Parathyroid adenoma (tissue), 2 donors: ENCODE results near the gene KCNK10.

ENCODE experiments used
- H2AFZ ChIP-seq: fragments of 300-600 bp; sonication (generic); one replicate; pipeline ENCODE4 v1.7.0; 2017; ENCODE audit warnings: antibody characterized with exemption, mild to moderate bottlenecking
- H3K27ac ChIP-seq: fragments of 300-600 bp; sonication (generic); one replicate; pipeline ENCODE4 v1.7.0; 2017
- H3K27me3 ChIP-seq: fragments of 300-600 bp; sonication (generic); one replicate; pipeline ENCODE4 v1.7.0; 2017; ENCODE audit warnings: low read length; ENCODE audit not compliant: control insufficient read depth, insufficient read depth
- H3K36me3 ChIP-seq: fragments of 300-600 bp; sonication (generic); one replicate; pipeline ENCODE4 v1.7.0; 2017; ENCODE audit warnings: low read length; ENCODE audit not compliant: control insufficient read depth, insufficient read depth
- H3K4me1 ChIP-seq: fragments of 300-600 bp; sonication (generic); one replicate; pipeline ENCODE4 v1.7.0; 2017; ENCODE audit warnings: control low read depth
- H3K4me2 ChIP-seq: fragments of 300-600 bp; sonication (generic); one replicate; pipeline ENCODE4 v1.7.0; 2017; ENCODE audit warnings: low read length
- H3K4me3 ChIP-seq: fragments of 300-600 bp; sonication (generic); one replicate; pipeline ENCODE4 v1.7.0; 2017; ENCODE audit warnings: low read depth, low read length
- H3K79me2 ChIP-seq: fragments of 300-600 bp; sonication (generic); one replicate; pipeline ENCODE4 v1.7.0; 2017; ENCODE audit warnings: control low read depth
- H3K9ac ChIP-seq: fragments of 300-600 bp; sonication (generic); one replicate; pipeline ENCODE4 v1.7.0; 2017; ENCODE audit warnings: mild to moderate bottlenecking
- H3K9me3 ChIP-seq: fragments of 300-600 bp; sonication (generic); one replicate; pipeline ENCODE4 v1.7.0; 2017; ENCODE audit warnings: low read length; ENCODE audit not compliant: control insufficient read depth
- TF ChIP-seq, protein P1 (sequence below): fragments of 300-600 bp; sonication (generic); IDR thresholded peaks from one replicate; pipeline ENCODE4 v1.7.0; 2017; ENCODE audit warnings: antibody characterized with exemption, mild to moderate bottlenecking
- donor health status: primary hyperparathyroidism.

Gene KCNK10

DNA sequence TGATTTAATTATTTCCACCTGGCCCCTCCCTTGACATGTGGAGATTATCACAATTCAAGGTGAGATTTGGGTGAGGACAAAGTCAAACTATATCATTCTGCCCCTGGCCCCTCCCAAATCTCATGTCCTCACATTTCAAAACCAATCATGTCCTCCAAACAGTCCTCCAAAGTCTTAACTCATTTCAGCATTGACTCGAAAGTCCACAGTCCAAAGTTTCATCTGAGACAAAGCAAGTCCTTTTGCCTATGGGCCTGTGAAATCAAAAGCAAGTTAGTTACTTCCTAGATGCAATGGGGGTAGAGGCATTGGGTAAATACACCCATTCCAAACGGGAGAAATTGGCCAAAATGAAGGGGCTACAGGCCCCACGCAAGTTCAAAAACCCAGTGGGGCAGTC is 31.3 kb upstream of the KCNK10 start:
- TF ChIP-seq, protein P1, sequence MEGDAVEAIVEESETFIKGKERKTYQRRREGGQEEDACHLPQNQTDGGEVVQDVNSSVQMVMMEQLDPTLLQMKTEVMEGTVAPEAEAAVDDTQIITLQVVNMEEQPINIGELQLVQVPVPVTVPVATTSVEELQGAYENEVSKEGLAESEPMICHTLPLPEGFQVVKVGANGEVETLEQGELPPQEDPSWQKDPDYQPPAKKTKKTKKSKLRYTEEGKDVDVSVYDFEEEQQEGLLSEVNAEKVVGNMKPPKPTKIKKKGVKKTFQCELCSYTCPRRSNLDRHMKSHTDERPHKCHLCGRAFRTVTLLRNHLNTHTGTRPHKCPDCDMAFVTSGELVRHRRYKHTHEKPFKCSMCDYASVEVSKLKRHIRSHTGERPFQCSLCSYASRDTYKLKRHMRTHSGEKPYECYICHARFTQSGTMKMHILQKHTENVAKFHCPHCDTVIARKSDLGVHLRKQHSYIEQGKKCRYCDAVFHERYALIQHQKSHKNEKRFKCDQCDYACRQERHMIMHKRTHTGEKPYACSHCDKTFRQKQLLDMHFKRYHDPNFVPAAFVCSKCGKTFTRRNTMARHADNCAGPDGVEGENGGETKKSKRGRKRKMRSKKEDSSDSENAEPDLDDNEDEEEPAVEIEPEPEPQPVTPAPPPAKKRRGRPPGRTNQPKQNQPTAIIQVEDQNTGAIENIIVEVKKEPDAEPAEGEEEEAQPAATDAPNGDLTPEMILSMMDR, result no peak
- Histone ChIP-seq H3K36me3 (no peaks in the 10 kb centered on the region), H3K4me3 (no peak overlapping the region), H3K4me1 (no peaks in the 10 kb centered on the region), H2AFZ (no peak overlapping the region), H3K9ac (no peak overlapping the region), H3K79me2 (no peaks in the 10 kb centered on the region), H3K27ac (no peak overlapping the region), H3K4me2 (no peak overlapping the region), H3K9me3 (no peaks in the 10 kb centered on the region), H3K27me3 (no peaks in the 10 kb centered on the region)

DNA sequence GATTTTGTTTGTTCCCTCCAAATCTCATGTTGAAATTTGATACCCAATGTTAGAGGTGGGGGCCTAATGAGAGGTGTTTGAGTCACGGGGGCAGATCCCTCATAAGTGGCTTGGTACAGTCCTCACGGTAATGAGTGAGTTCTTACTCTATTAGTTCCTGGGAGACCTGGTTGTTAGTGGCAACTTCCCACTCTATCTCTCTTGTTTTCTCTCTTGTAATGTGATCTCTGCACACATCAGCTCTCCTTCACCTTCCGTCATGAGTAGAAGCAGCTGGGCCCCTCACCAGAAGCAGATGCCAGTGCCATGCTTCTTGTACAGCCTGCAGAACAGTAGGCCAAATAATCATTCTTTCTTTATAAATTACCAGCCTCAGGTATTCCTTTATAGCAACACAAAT is 29.6 kb upstream of the KCNK10 start:
- no peak overlapping the region for H3K27ac ChIP-seq
- H3K4me1 ChIP-seq, result no peaks in the 10 kb centered on the region
- TF ChIP-seq, protein P1, result no peak
- no peaks in the 10 kb centered on the region for H3K36me3 ChIP-seq
- H3K79me2 ChIP-seq, result no peaks in the 10 kb centered on the region
- H2AFZ ChIP-seq, result no peak overlapping the region
- H3K9ac ChIP-seq, result no peak overlapping the region
- H3K9me3 ChIP-seq, result no peaks in the 10 kb centered on the region
- H3K4me3 ChIP-seq, result no peak overlapping the region
- H3K27me3 ChIP-seq, result no peaks in the 10 kb centered on the region
- H3K4me2 ChIP-seq, result no peak overlapping the region

DNA sequence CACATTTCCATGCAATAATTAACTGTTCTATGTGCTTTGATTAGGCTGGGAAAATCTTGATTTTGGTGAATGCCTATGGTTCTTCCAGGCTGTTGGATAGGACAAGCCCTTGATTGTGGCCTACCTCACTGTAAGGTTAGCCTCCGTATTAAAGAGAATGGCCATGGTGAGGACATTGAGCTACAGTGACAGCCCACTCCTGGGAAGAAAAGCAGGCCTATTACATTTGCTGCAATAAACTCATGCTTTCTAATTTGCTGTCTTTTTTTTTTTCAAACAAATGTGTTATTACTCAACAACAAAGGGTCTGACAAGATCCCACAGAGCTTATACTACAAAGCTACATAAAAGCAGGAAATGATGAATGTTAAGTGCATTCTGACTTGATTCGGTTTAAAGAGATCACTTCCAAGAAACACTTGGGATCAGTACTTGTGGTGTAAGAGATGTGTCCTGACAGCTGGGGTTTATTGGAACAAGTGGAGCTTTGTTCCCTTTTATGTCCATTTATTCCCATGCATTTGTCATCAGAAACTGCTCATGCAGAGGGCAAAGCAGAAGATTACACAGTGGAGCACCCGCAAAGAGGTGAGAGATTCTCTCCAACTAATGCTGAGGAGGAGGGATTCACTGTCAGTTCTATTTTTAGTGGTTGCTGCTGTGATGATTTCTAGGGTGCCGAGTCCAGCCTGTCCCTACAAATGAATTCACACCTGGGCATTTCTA is 29.1 kb upstream of the KCNK10 start:
- Histone ChIP-seq H3K4me3 (no peak overlapping the region), H3K36me3 (no peaks in the 10 kb centered on the region), H3K9ac (no peak overlapping the region), H3K4me1 (no peaks in the 10 kb centered on the region), H3K27me3 (no peaks in the 10 kb centered on the region), H2AFZ (no peak overlapping the region), H3K27ac (no peak overlapping the region), H3K9me3 (no peaks in the 10 kb centered on the region), H3K4me2 (no peak overlapping the region), H3K79me2 (no peaks in the 10 kb centered on the region)
- TF ChIP-seq, protein P1, result no peak

DNA sequence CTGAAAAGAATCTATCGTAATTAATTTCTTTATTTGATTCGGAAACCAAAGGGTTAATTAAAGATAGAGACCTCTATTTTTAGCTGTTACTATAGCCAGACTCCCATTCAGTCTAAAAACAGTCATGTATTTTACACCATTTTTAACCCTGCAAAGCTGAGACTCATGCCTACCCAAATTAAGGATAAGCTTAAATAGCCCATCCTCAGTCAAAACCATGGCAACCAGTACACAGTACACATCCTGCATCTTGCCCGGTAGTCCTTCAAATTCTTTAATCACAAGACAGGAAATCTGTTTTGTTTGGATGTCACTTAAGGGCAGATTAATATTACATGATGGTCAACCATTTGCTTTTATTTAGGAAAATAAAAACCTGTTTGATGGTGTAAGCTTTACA is 25.5 kb upstream of the KCNK10 start:
- no peaks in the 10 kb centered on the region for H3K4me1 ChIP-seq
- no peak overlapping the region for H3K4me2 ChIP-seq
- H3K36me3 ChIP-seq, result no peaks in the 10 kb centered on the region
- H3K4me3 ChIP-seq, result no peak overlapping the region
- no peaks in the 10 kb centered on the region for H3K9me3 ChIP-seq
- H2AFZ ChIP-seq, result no peak overlapping the region
- TF ChIP-seq, protein P1, result no peak
- no peaks in the 10 kb centered on the region for H3K27me3 ChIP-seq
- no peak overlapping the region for H3K27ac ChIP-seq
- no peak overlapping the region for H3K9ac ChIP-seq
- H3K79me2 ChIP-seq, result no peaks in the 10 kb centered on the region

DNA sequence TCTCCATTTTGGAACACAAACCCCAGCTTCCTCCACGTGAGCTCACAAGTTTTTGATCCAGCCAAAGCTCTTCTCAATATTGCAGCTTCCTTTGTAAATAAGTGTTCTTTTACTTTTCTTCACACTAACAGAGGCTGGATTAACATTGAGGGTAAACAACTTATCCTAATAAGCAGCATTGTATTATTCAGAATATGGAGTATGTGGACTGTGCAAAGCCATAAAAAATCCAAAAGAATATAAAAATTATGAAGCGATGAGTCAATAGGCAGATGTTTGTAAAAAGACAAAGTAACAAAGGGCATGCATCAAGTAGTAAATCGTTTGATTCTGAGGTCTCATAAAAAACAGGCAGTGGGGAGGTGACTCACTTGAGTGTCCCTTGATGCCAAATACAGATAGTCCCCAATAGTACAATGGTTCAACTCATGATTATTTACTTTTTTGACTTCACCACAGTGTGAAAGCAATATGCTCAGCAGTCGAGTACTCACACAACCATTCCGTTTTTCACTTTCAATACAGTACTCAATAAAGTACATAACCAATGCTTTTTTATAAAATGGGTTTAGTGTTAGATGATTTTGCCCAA is 23.1 kb upstream of the KCNK10 start:
- TF ChIP-seq, protein P1, result no peak
- no peak overlapping the region for H2AFZ ChIP-seq
- H3K4me2 ChIP-seq, result no peak overlapping the region
- H3K27me3 ChIP-seq, result no peaks in the 10 kb centered on the region
- no peak overlapping the region for H3K9ac ChIP-seq
- H3K4me3 ChIP-seq, result no peak overlapping the region
- H3K4me1 ChIP-seq, result no peaks in the 10 kb centered on the region
- no peaks in the 10 kb centered on the region for H3K9me3 ChIP-seq
- no peaks in the 10 kb centered on the region for H3K36me3 ChIP-seq
- H3K79me2 ChIP-seq, result no peaks in the 10 kb centered on the region
- H3K27ac ChIP-seq, result no peak overlapping the region
